ENCODE results near the gene CACNA2D3. TPM values are rescaled to one million over a fixed set of nuclear protein-coding genes. Genes with fewer than 3 reads are reported as not detected.

Gene CACNA2D3
- total RNA-seq, 1 experiment from 2014 or later, result 0.59 TPM

DNA sequence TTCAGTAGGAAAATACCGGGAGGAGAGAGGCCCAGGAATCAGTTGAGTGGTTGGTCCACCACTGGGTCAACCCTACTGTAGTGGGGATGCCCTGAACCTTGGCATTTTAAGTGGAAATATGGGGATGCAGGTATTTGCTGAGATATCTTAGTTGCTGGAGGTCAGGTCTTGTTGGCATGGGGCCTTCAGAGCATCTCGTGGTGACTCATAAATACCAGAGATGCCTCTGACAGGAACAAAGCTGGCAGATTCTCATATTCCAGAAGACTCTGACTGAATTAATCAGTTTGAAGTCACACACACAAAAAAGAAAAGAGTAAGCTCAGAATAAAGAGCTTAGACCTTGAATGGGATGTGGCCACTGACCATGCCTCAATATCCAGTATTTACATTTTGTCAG lies 91.6 kb downstream of the CACNA2D3 start:
- ChIA-PET POLR2A (ENCODE audit: unreplicated experiment) (no interaction called here), CTCF (no interaction called here)
- no peak overlapping the region for H3K4me2 ChIP-seq
- intact Hi-C loops (cut with micrococcal nuclease; ENCODE audit: unreplicated experiment), result no loop called here
- no peaks in the 10 kb centered on the region for H3K9me2 ChIP-seq (ENCODE audit: insufficient read depth)
- no peaks in the 10 kb centered on the region for H3K79me2 ChIP-seq (ENCODE audit: low read depth)
- H3K4me3 ChIP-seq, result no peak overlapping the region
- no peak overlapping the region for H2AFZ ChIP-seq
- no peaks in the 10 kb centered on the region for H3F3A ChIP-seq (ENCODE audit: insufficient read depth, low read depth)
- H3K9me3 ChIP-seq (ENCODE audit: insufficient read depth, low read depth), result no peaks in the 10 kb centered on the region
- no TSS peak for BruUV-seq (replicated peaks)
- H3K27me3 ChIP-seq (ENCODE audit: insufficient read depth, low read depth), result peaks cover 15% of the 10 kb centered on the region; the same call in 1 of the 2 replicates
- H3K4me1 ChIP-seq (replicated peaks; ENCODE audit: insufficient read depth), result no peaks in the 10 kb centered on the region
- no peak for TF ChIP-seq EZH2 (IDR thresholded peaks at IDR 0.05; ENCODE audit: low read depth)
- TF ChIP-seq, protein P1, sequence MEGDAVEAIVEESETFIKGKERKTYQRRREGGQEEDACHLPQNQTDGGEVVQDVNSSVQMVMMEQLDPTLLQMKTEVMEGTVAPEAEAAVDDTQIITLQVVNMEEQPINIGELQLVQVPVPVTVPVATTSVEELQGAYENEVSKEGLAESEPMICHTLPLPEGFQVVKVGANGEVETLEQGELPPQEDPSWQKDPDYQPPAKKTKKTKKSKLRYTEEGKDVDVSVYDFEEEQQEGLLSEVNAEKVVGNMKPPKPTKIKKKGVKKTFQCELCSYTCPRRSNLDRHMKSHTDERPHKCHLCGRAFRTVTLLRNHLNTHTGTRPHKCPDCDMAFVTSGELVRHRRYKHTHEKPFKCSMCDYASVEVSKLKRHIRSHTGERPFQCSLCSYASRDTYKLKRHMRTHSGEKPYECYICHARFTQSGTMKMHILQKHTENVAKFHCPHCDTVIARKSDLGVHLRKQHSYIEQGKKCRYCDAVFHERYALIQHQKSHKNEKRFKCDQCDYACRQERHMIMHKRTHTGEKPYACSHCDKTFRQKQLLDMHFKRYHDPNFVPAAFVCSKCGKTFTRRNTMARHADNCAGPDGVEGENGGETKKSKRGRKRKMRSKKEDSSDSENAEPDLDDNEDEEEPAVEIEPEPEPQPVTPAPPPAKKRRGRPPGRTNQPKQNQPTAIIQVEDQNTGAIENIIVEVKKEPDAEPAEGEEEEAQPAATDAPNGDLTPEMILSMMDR (conservative IDR thresholded peaks at IDR 0.05), result no peak
- DNase-seq, result no peak
- H3K36me3 ChIP-seq (ENCODE audit: low read depth), result no peaks in the 10 kb centered on the region
- H3K27ac ChIP-seq, result no peak overlapping the region
- H4K20me1 ChIP-seq (ENCODE audit: insufficient read depth), result no peaks in the 10 kb centered on the region

DNA sequence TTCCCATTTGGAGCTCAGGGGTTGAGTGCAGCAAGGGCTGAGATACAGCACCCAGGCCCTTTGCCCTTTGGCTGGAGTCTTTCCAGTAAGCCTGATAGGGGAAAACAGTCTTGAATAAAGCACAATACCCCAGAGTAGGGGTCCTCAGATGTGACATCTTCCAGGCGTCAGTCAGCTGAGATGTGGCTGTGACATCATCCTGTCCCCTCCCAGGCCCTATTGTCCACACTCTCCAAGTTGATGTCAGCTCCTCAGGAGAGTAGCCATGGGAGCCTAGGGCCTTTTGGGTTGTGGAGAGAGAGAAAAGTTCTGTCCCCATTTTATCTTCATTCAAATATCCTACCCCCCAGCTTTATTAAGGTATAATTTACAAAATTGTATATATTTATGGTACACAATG lies 92.5 kb downstream of the CACNA2D3 start:
- no peak overlapping the region for H3K27ac ChIP-seq
- no peaks in the 10 kb centered on the region for H3F3A ChIP-seq (ENCODE audit: insufficient read depth, low read depth)
- TF ChIP-seq, protein P1 (conservative IDR thresholded peaks at IDR 0.05), result no peak
- no peak for TF ChIP-seq EZH2 (IDR thresholded peaks at IDR 0.05; ENCODE audit: low read depth)
- H2AFZ ChIP-seq, result no peak overlapping the region
- no peaks in the 10 kb centered on the region for H3K4me1 ChIP-seq (replicated peaks; ENCODE audit: insufficient read depth)
- CTCF ChIA-PET, result no interaction called here
- H3K27me3 ChIP-seq (ENCODE audit: insufficient read depth, low read depth), result peaks cover 15% of the 10 kb centered on the region; the same call in 1 of the 2 replicates
- H3K36me3 ChIP-seq (ENCODE audit: low read depth), result no peaks in the 10 kb centered on the region
- no TSS peak for BruUV-seq (replicated peaks)
- intact Hi-C loops (cut with micrococcal nuclease; ENCODE audit: unreplicated experiment), result no loop called here
- H3K4me3 ChIP-seq, result no peak overlapping the region
- H3K4me2 ChIP-seq, result no peak overlapping the region
- no peaks in the 10 kb centered on the region for H4K20me1 ChIP-seq (ENCODE audit: insufficient read depth)
- DNase-seq, result no peak
- H3K9me2 ChIP-seq (ENCODE audit: insufficient read depth), result no peaks in the 10 kb centered on the region
- POLR2A ChIA-PET (ENCODE audit: unreplicated experiment), result no interaction called here
- H3K9me3 ChIP-seq (ENCODE audit: insufficient read depth, low read depth), result no peaks in the 10 kb centered on the region
- H3K79me2 ChIP-seq (ENCODE audit: low read depth), result no peaks in the 10 kb centered on the region

DNA sequence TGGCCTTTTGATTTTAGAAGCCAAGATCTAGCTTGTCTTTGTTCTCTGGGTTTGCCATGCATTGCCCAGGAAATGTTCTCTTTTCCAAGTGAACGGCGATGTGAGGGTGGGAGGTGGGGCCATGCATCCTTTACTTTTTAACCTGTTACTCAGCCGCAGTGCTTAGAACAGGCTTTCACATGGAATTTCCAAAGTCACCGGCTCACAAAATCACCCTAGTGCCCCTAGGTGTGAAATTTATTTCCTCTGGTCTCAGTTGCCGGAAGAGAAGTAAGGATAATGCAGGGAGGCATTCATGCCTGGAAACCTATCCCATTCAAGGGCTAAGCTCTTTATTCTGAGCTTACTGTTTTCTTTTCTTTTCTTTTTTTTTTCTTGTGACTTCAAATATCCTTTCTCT lies 93.2 kb downstream of the CACNA2D3 start:
- no peaks in the 10 kb centered on the region for H3K9me3 ChIP-seq (ENCODE audit: insufficient read depth, low read depth)
- ChIA-PET POLR2A (ENCODE audit: unreplicated experiment) (no interaction called here), CTCF (no interaction called here)
- no peaks in the 10 kb centered on the region for H3K4me1 ChIP-seq (replicated peaks; ENCODE audit: insufficient read depth)
- TF ChIP-seq, protein P1 (conservative IDR thresholded peaks at IDR 0.05), result no peak
- no peak for TF ChIP-seq EZH2 (IDR thresholded peaks at IDR 0.05; ENCODE audit: low read depth)
- no peak overlapping the region for H2AFZ ChIP-seq
- H3K79me2 ChIP-seq (ENCODE audit: low read depth), result no peaks in the 10 kb centered on the region
- no peaks in the 10 kb centered on the region for H3K9me2 ChIP-seq (ENCODE audit: insufficient read depth)
- peaks cover 15% of the 10 kb centered on the region; the same call in 1 of the 2 replicates for H3K27me3 ChIP-seq (ENCODE audit: insufficient read depth, low read depth)
- intact Hi-C loops (cut with micrococcal nuclease; ENCODE audit: unreplicated experiment), result no loop called here
- H3K4me3 ChIP-seq, result no peak overlapping the region
- no peak overlapping the region for H3K4me2 ChIP-seq
- H4K20me1 ChIP-seq (ENCODE audit: insufficient read depth), result no peaks in the 10 kb centered on the region
- no peak overlapping the region for H3K27ac ChIP-seq
- no peaks in the 10 kb centered on the region for H3K36me3 ChIP-seq (ENCODE audit: low read depth)
- DNase-seq, result no peak
- BruUV-seq (replicated peaks), result no TSS peak
- no peaks in the 10 kb centered on the region for H3F3A ChIP-seq (ENCODE audit: insufficient read depth, low read depth)

Measured in PC-9 (cell line).